NT2/D1 (cell line): ENCODE data around the gene CR1.
"Not testable (repeated sequence)": the region's sequence is repeated elsewhere in the genome, so short reads cannot be mapped to it uniquely, and the experiment has no call there.

Source experiments
- DNase-seq: peaks from one replicate; pipeline ENCODE4 v3.0.0-alpha.2; 2011; ENCODE audit warnings: low read depth, low spot score
- H3K27me3 ChIP-seq: 2 replicates; pipeline ENCODE4 v1.6.0; 2011; ENCODE audit warnings: mild to moderate bottlenecking; ENCODE audit not compliant: insufficient read length, insufficient read depth
- H3K36me3 ChIP-seq: 2 replicates; pipeline ENCODE4 v1.6.1; 2011; ENCODE audit warnings: mild to moderate bottlenecking, low read length, mixed read lengths; ENCODE audit not compliant: insufficient read depth, insufficient read length
- H3K4me1 ChIP-seq: 2 replicates; pipeline ENCODE4 v1.5.1; 2011; ENCODE audit not compliant: insufficient read depth, insufficient read length
- H3K4me3 ChIP-seq: 2 replicates; pipeline ENCODE4 v1.5.1; 2011; ENCODE audit warnings: low read depth; ENCODE audit not compliant: insufficient read length
- H3K9ac ChIP-seq: 2 replicates; pipeline ENCODE4 v1.6.0; 2011; ENCODE audit warnings: low read depth; ENCODE audit not compliant: insufficient read length
- H3K9me3 ChIP-seq: 2 replicates; pipeline ENCODE4 v1.5.1; 2011; ENCODE audit warnings: mild to moderate bottlenecking, low read length; ENCODE audit not compliant: insufficient read depth
- SUZ12 ChIP-seq: IDR thresholded peaks from 2 replicates; pipeline ENCODE4 v1.6.1; 2011; ENCODE audit not compliant: insufficient read length, insufficient read depth; ENCODE audit errors: extremely low read depth
- YY1 ChIP-seq: IDR thresholded peaks from 2 replicates; pipeline ENCODE4 v1.6.1; 2011; ENCODE audit not compliant: insufficient read length, insufficient read depth
- ZNF274 ChIP-seq: IDR thresholded peaks from 2 replicates; pipeline ENCODE4 v1.6.1; 2011; ENCODE audit warnings: mild to moderate bottlenecking, low read depth, low read length

The CR1 gene

DNA sequence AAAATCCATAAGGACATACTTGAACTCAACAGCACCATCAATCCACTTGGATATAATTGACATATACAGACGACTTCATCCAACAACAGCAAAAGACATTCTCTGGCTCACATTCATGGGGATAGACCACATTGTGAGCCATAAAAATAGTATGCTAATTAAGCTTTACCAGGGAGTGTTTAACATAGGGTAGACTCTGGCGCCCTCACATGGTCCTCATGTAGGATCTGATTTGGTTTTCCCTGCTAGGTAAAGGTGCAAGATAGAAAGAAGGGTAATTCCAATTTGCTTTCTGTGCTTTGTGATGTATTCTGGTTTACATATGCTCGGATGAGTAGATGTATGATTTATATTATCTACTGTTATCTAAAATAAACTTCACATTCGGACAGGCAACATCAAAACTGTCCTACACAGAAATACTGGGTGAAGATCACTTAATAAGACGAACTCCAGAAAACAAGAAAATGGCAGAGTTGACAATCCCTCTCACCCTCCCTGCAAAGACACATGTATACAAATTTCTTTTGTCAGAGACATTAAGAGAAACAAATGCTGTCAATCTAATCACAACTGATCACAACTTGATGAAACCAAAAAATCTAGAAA is 176.7 kb downstream of the CR1 start:
- Histone ChIP-seq H3K4me3 (no peak overlapping the region), H3K9me3 (no peaks in the 10 kb centered on the region), H3K9ac (no peak overlapping the region), H3K4me1 (no peaks in the 10 kb centered on the region), H3K27me3 (no peaks in the 10 kb centered on the region), H3K36me3 (no peaks in the 10 kb centered on the region)
- TF ChIP-seq SUZ12 (no peak), ZNF274 (no peak), YY1 (no peak)
- DNase-seq: peak; percentile 87

DNA sequence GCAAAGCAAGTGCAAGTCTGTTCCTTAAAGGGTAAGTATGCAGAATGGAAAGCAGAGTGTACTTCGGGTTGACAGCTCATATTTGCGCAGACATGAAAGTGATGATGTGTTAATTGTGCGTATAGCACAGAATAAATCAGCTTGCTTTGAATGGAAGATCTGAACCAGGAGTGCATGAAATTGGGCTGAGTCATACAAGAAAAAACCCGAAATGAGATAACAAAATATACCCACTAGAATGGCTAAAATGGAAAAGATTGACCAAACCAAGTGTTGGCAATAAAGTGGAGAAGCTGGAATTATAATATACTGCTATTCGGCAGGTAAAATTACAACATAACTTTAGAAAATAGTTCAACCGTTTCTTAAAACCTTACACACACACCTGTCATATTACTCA is 177.4 kb downstream of the CR1 start:
- Histone ChIP-seq H3K27me3 (no peaks in the 10 kb centered on the region), H3K4me3 (no peak overlapping the region), H3K9me3 (no peaks in the 10 kb centered on the region), H3K9ac (no peak overlapping the region), H3K36me3 (no peaks in the 10 kb centered on the region), H3K4me1 (no peaks in the 10 kb centered on the region)
- no peak for DNase-seq
- TF ChIP-seq YY1 (no peak), SUZ12 (no peak), ZNF274 (no peak)

DNA sequence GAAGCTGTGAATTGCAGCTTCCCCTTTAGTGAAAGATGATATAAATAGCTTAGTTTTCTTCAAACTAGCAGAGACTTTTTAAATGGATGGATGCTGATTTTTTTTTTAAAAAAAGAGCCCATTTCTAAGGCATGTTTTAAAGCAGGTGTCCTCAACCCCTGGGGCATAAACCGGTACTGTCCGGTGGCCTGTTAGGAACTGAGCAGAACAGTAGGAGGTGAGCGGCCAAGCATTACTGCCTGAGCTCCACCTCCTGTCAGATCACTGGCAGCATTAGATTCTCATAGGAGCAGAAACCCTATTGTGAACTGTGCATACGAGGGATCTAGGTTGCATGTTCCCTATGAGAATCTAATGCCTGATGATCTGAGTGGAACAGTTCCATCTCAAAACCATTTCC is 180.2 kb downstream of the CR1 start:
- H3K4me3 ChIP-seq: no peak overlapping the region
- H3K9ac ChIP-seq: no peak overlapping the region
- no peak for DNase-seq
- no peaks in the 10 kb centered on the region for H3K36me3 ChIP-seq
- H3K4me1 ChIP-seq: no peaks in the 10 kb centered on the region
- no peaks in the 10 kb centered on the region for H3K27me3 ChIP-seq
- no peak for TF ChIP-seq ZNF274
- no peak for TF ChIP-seq SUZ12
- TF ChIP-seq YY1: no peak
- no peaks in the 10 kb centered on the region for H3K9me3 ChIP-seq

DNA sequence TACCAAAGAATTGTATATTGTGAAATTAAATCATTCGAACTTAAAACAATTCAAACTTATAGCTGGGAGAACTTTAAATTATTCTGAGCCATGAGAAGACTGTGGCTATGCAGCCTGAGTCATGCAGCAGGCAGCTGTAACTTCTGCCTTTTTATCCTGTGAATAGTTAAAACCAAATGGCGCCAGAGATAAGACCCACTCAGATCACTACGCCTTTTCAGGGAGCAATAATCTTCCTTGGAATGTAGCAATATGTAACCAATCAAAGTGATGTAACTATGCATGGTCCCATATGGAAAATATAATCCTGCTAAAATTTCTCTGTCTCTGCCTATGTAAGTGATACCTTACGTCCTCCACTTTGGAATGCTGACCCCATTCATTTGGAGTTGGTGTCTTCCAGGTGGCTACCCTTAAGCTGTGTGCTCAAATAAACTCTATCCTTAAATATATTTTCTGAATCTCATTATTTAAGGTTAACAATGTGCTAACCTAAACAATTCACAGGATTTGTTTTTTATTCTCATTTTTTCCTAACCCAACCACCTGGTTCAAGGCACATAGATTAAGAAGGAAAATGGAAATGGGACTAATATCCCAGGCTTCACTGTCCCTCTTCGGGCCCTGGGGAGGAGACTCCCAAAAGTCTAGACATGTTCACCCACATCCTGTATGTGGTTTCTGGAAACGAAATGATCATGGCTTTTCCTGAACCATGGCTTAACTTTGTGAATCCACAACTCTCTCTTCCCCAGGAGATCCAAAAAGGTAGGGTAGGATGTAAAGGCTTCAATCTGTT is 184.8 kb downstream of the CR1 start:
- H3K9me3 ChIP-seq, H3K36me3 ChIP-seq, H3K4me3 ChIP-seq, DNase-seq, H3K9ac ChIP-seq, H3K4me1 ChIP-seq, H3K27me3 ChIP-seq: not testable (repeated sequence)

DNA sequence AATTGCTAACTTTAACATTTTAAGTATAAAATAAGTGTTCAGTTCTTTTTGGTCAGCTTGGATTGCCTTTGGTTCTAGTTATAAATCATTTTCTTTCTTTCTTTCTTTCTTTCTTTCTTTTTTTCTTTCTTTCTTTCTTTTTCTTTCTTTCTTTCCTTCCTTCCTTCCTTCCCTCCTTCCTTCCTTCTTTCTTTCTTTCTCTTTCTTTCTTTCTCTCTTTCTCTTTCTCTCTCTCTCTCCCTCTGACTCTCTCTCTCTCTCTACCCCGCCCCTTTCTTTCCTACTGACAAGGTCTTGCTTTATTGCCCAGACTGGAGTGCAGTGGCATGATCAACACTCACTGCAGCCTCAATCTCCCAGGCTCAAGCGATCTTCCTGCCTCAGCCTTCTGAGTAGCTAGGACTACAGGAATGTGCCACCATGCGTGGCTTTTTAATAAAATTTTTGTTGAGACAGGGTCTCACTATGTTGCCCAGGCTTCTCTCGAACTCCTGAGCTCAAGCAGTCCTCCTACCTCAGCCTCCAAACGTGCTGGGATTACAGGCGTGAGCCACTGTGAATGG is 187.0 kb downstream of the CR1 start:
- not testable (repeated sequence) for H3K36me3 ChIP-seq, H3K27me3 ChIP-seq, H3K4me3 ChIP-seq, DNase-seq, H3K4me1 ChIP-seq, H3K9ac ChIP-seq, H3K9me3 ChIP-seq

DNA sequence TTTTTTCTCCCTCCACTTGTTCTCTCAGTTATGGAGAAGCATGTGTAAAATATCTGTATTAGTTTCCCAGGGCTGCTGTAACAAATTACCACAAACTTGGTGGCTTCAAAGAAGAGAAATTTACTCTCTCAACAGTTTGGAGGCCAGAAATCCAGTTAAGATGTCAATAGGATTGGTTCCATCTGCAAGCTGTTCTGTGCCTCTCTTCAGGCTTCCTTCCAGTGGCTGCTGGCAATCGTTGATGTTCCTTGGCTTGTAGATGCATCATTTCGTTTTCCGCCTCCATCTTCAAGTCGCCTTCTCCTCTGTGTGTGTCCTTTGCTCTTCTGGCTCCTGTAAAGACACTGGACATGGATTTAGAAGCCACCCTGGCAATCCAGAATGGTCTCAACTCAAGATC is 194.6 kb downstream of the CR1 start:
- not testable (repeated sequence) for DNase-seq, H3K9me3 ChIP-seq, H3K9ac ChIP-seq, H3K4me3 ChIP-seq, H3K36me3 ChIP-seq, H3K27me3 ChIP-seq, H3K4me1 ChIP-seq

DNA sequence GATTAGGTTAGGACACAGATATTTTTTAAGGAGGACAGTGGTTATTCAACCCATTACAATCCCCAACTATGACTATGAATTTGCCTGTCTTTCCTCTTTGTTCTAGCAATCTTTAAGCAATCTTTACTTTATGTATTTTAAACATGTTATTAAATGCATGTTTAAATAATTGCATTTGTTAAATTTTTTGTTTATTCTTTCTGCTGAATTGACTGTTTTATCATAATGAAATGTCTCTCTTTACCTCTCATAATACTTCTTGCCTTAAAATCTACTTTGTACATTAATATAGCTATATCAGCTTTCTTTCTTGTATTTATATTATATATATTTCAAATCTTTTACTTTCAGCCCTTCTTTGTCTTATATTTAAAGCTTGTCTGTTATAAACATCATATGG is 195.1 kb downstream of the CR1 start:
- Histone ChIP-seq H3K4me1 (no peaks in the 10 kb centered on the region), H3K9me3 (no peaks in the 10 kb centered on the region), H3K36me3 (no peaks in the 10 kb centered on the region), H3K9ac (no peak overlapping the region), H3K27me3 (no peaks in the 10 kb centered on the region), H3K4me3 (no peak overlapping the region)
- no peak for DNase-seq
- TF ChIP-seq SUZ12 (no peak), YY1 (no peak), ZNF274 (no peak)
